DOHH2 (cell line): Measurements from ENCODE around the gene CD302.

Experiments used
- H3F3A ChIP-seq: fragments of 200-600 bp; sonication (generic), shearing (Covaris generic); 2 replicates; pipeline ENCODE4 v1.6.0; 2016; ENCODE audit warnings: antibody characterized with exemption, mild to moderate bottlenecking; ENCODE audit not compliant: control insufficient read depth, insufficient read depth
- H3K27ac ChIP-seq: fragments of 200-600 bp; sonication (generic); 2 replicates; pipeline ENCODE4 v1.5.1; 2014; ENCODE audit warnings: low read depth, mild to moderate bottlenecking, low read length, moderate library complexity
- H3K27me3 ChIP-seq: fragments of 200-600 bp; sonication (generic); 2 replicates; pipeline ENCODE4 v1.6.1; 2014; ENCODE audit warnings: mild to moderate bottlenecking, low read length, mixed read lengths; ENCODE audit not compliant: control insufficient read depth
- H3K36me3 ChIP-seq: fragments of 200-600 bp; sonication (generic); 2 replicates; pipeline ENCODE4 v1.6.1; 2014; ENCODE audit warnings: mild to moderate bottlenecking, low read length, moderate library complexity, mixed read lengths; ENCODE audit not compliant: control insufficient read depth
- H3K4me1 ChIP-seq: fragments of 200-600 bp; sonication (generic); 2 replicates; pipeline ENCODE4 v1.6.1; 2014; ENCODE audit warnings: mild to moderate bottlenecking, low read length, mixed read lengths; ENCODE audit not compliant: control insufficient read depth
- H3K4me2 ChIP-seq: fragments of 200-600 bp; sonication (generic); 2 replicates; pipeline ENCODE4 v1.6.0; 2014; ENCODE audit warnings: mild to moderate bottlenecking, low read length, moderate library complexity
- H3K4me3 ChIP-seq: fragments of 200-600 bp; sonication (generic); 2 replicates; pipeline ENCODE4 v1.5.1; 2014; ENCODE audit warnings: mild to moderate bottlenecking, low read length, mixed read lengths
- H3K79me2 ChIP-seq: fragments of 200-600 bp; sonication (generic); 2 replicates; pipeline ENCODE4 v1.6.1; 2014; ENCODE audit warnings: mild to moderate bottlenecking, low read length, mixed read lengths; ENCODE audit not compliant: control insufficient read depth
- H3K9me2 ChIP-seq: fragments of 200-600 bp; sonication (generic); replicated peaks from 2 replicates; pipeline ENCODE4 v1.6.1; 2014; ENCODE audit warnings: mild to moderate bottlenecking, low read length, mixed read lengths; ENCODE audit not compliant: control insufficient read depth
- H3K9me3 ChIP-seq: fragments of 200-600 bp; sonication (generic); 2 replicates; pipeline ENCODE4 v1.6.1; 2014; ENCODE audit warnings: antibody characterized with exemption, low read length, mixed read lengths; ENCODE audit not compliant: control insufficient read depth, insufficient read depth
- H4K20me1 ChIP-seq: fragments of 200-600 bp; sonication (generic); 2 replicates; pipeline ENCODE4 v1.6.0; 2014; ENCODE audit warnings: low read depth, mild to moderate bottlenecking, antibody characterized with exemption, low read length, moderate library complexity; ENCODE audit not compliant: control insufficient read depth, insufficient read depth
- CTCF ChIP-seq: fragments of 200-600 bp; sonication (generic); IDR thresholded peaks from one replicate; pipeline ENCODE4 v1.5.1; 2014; ENCODE audit warnings: antibody characterized with exemption, mild to moderate bottlenecking, low read depth, low read length; ENCODE audit not compliant: poor library complexity, severe bottlenecking
- EZH2phosphoT487 ChIP-seq: fragments of 200-600 bp; sonication (generic); IDR thresholded peaks from 2 replicates; pipeline ENCODE4 v1.6.1; 2017; ENCODE audit warnings: borderline replicate concordance, mild to moderate bottlenecking, antibody characterized with exemption, low read length, moderate library complexity, mixed read lengths

Gene CD302

GRCh38 chr2:159803235-159803962 lies 5.4 kb upstream of the CD302 start:
- Histone ChIP-seq H3F3A (no peaks in the 10 kb centered on the region), H3K79me2 (no peaks in the 10 kb centered on the region), H3K4me2 (no peak overlapping the region), H3K36me3 (no peaks in the 10 kb centered on the region), H3K9me3 (no peaks in the 10 kb centered on the region), H3K27ac (no peak overlapping the region), H4K20me1 (no peaks in the 10 kb centered on the region), H3K9me2 (no peaks in the 10 kb centered on the region), H3K4me3 (no peak overlapping the region), H3K4me1 (peaks cover 9% of the 10 kb centered on the region), H3K27me3 (peaks cover 15% of the 10 kb centered on the region)
- TF ChIP-seq EZH2phosphoT487 (no peak), CTCF (no peak)

GRCh38 chr2:159802673-159803072 lies 4.7 kb upstream of the CD302 start:
- Histone ChIP-seq H3K27me3 (peaks cover 22% of the 10 kb centered on the region), H3K4me3 (no peak overlapping the region), H3K27ac (no peak overlapping the region), H3K4me1 (peaks cover 13% of the 10 kb centered on the region), H3K36me3 (no peaks in the 10 kb centered on the region), H3F3A (no peaks in the 10 kb centered on the region), H3K9me2 (no peaks in the 10 kb centered on the region), H3K4me2 (no peak overlapping the region), H3K79me2 (no peaks in the 10 kb centered on the region), H3K9me3 (no peaks in the 10 kb centered on the region), H4K20me1 (no peaks in the 10 kb centered on the region)
- TF ChIP-seq EZH2phosphoT487: no peak
- TF ChIP-seq CTCF: no peak

- H3K36me3 ChIP-seq: no peaks in the 10 kb centered on the region
- no peak overlapping the region for H3K27ac ChIP-seq
- no peaks in the 10 kb centered on the region for H3K9me3 ChIP-seq
- TF ChIP-seq CTCF (no peak), EZH2phosphoT487 (no peak)
- H4K20me1 ChIP-seq: no peaks in the 10 kb centered on the region
- no peak overlapping the region for H3K4me3 ChIP-seq
- peaks cover 23% of the 10 kb centered on the region for H3K4me1 ChIP-seq
- H3K4me2 ChIP-seq: no peak overlapping the region
- H3K79me2 ChIP-seq: no peaks in the 10 kb centered on the region
- no peaks in the 10 kb centered on the region for H3F3A ChIP-seq
- peaks cover 29% of the 10 kb centered on the region for H3K27me3 ChIP-seq
- H3K9me2 ChIP-seq: no peaks in the 10 kb centered on the region
Measured at GRCh38 chr2:159799833-159800232, 1.8 kb upstream of the CD302 start.
